ENCODE data around the gene SNX30.

Gene SNX30

GRCh38 chr9:112850840-112851239 lies 100.3 kb downstream of the SNX30 start:
- H3K9me3 ChIP-seq (ENCODE audit: control insufficient read depth, insufficient read depth, low read length): no peaks in the 10 kb centered on the region
- peaks cover 30% of the 10 kb centered on the region for H3K4me1 ChIP-seq (ENCODE audit: control insufficient read depth, insufficient read depth, low read length)
- no peak overlapping the region for H3K9ac ChIP-seq (ENCODE audit: low read depth, low read length)
- no peak overlapping the region for H3K4me3 ChIP-seq (ENCODE audit: low read depth, low read length)
- H3K27ac ChIP-seq (ENCODE audit: low read depth, low read length): no peak overlapping the region
- no peaks in the 10 kb centered on the region for H3K27me3 ChIP-seq (ENCODE audit: control insufficient read depth, insufficient read depth, low read length)
- H3K36me3 ChIP-seq (ENCODE audit: control insufficient read depth, insufficient read depth, low read length): peaks cover 10% of the 10 kb centered on the region

DNA sequence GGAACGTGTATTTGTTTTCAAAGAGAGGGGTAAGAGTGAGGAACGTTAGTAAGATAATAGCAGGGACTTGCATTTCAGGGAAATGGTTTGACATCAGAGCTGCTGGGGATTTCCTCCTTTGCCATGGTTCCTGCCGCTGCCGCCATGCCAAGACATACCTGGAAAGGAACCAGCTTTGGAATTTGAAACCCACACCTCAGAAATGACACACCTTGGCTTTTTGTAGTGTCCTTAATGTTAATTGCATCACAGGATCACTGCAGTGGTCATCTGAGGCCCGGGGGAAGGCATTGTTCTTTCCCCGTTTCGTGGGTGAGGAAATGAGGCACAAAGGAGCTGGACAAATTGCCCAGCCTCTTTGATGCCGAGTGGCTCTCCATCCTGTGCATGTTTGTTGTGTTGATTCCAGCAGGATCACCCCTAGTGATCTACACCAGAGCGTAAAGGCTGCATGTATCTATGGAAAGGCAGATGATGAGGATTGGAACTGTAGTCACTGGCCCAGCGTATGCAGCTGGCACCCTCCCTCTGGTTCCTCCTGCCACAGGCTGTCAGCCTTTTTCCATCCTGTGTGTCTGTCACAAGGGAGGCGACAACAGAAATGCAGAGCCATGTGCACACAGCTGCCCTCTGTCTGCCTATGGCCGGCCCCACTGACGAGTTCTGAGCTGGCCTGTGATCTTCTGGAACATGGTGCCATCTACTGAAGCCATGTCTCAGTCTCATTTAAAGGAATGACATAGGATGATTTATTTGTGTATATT lies 102.4 kb downstream of the SNX30 start:
- Histone ChIP-seq H3K4me3 (ENCODE audit: low read depth, low read length) (no peak overlapping the region), H3K9me3 (ENCODE audit: control insufficient read depth, insufficient read depth, low read length) (no peaks in the 10 kb centered on the region), H3K27me3 (ENCODE audit: control insufficient read depth, insufficient read depth, low read length) (no peaks in the 10 kb centered on the region), H3K27ac (ENCODE audit: low read depth, low read length) (no peak overlapping the region), H3K9ac (ENCODE audit: low read depth, low read length) (no peak overlapping the region), H3K36me3 (ENCODE audit: control insufficient read depth, insufficient read depth, low read length) (peaks cover 10% of the 10 kb centered on the region), H3K4me1 (ENCODE audit: control insufficient read depth, insufficient read depth, low read length) (peaks cover 14% of the 10 kb centered on the region)

- Histone ChIP-seq H3K27me3 (ENCODE audit: control insufficient read depth, insufficient read depth, low read length) (no peaks in the 10 kb centered on the region), H3K4me1 (ENCODE audit: control insufficient read depth, insufficient read depth, low read length) (peaks cover 3% of the 10 kb centered on the region; the same call in 1 of the 2 replicates), H3K9ac (ENCODE audit: low read depth, low read length) (no peak overlapping the region), H3K27ac (ENCODE audit: low read depth, low read length) (no peak overlapping the region), H3K36me3 (ENCODE audit: control insufficient read depth, insufficient read depth, low read length) (peaks cover 10% of the 10 kb centered on the region), H3K4me3 (ENCODE audit: low read depth, low read length) (no peak overlapping the region), H3K9me3 (ENCODE audit: control insufficient read depth, insufficient read depth, low read length) (no peaks in the 10 kb centered on the region)
These were observed 103.5 kb downstream of the SNX30 start for GRCh38 chr9:112853882-112854585.

DNA sequence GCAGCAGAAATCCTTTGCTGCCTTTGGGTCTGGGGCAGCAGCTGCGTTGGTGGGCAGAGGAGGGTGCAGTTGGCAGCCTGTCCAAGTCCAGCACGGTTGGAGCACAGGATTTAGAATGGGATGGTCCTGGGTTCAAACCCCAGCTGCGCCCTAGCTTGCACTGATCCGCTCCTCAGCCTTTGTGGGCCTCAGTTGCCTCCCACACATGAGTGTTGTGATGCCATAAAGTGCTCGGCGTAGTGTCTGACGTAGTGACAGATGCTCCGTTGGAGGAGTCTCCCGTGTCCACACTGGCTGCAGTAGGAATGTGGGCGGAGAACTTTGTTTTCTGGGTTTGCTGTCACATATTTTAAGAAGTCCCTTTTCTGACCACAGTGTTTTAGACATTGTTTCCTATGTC lies 104.1 kb downstream of the SNX30 start:
- Histone ChIP-seq H3K4me1 (ENCODE audit: control insufficient read depth, insufficient read depth, low read length) (no peaks in the 10 kb centered on the region), H3K36me3 (ENCODE audit: control insufficient read depth, insufficient read depth, low read length) (peaks cover 10% of the 10 kb centered on the region), H3K4me3 (ENCODE audit: low read depth, low read length) (no peak overlapping the region), H3K9me3 (ENCODE audit: control insufficient read depth, insufficient read depth, low read length) (no peaks in the 10 kb centered on the region), H3K27ac (ENCODE audit: low read depth, low read length) (no peak overlapping the region), H3K27me3 (ENCODE audit: control insufficient read depth, insufficient read depth, low read length) (no peaks in the 10 kb centered on the region), H3K9ac (ENCODE audit: low read depth, low read length) (no peak overlapping the region)

- peaks cover 10% of the 10 kb centered on the region for H3K36me3 ChIP-seq (ENCODE audit: control insufficient read depth, insufficient read depth, low read length)
- no peak overlapping the region for H3K9ac ChIP-seq (ENCODE audit: low read depth, low read length)
- no peaks in the 10 kb centered on the region for H3K4me1 ChIP-seq (ENCODE audit: control insufficient read depth, insufficient read depth, low read length)
- no peak overlapping the region for H3K4me3 ChIP-seq (ENCODE audit: low read depth, low read length)
- no peaks in the 10 kb centered on the region for H3K27me3 ChIP-seq (ENCODE audit: control insufficient read depth, insufficient read depth, low read length)
- H3K9me3 ChIP-seq (ENCODE audit: control insufficient read depth, insufficient read depth, low read length): no peaks in the 10 kb centered on the region
- H3K27ac ChIP-seq (ENCODE audit: low read depth, low read length): no peak overlapping the region
These were observed 105.6 kb downstream of the SNX30 start for GRCh38 chr9:112856200-112856599.

GRCh38 chr9:112856843-112857242 lies 106.3 kb downstream of the SNX30 start:
- Histone ChIP-seq H3K9ac (ENCODE audit: low read depth, low read length) (no peak overlapping the region), H3K27me3 (ENCODE audit: control insufficient read depth, insufficient read depth, low read length) (no peaks in the 10 kb centered on the region), H3K4me3 (ENCODE audit: low read depth, low read length) (no peak overlapping the region), H3K4me1 (ENCODE audit: control insufficient read depth, insufficient read depth, low read length) (no peaks in the 10 kb centered on the region), H3K9me3 (ENCODE audit: control insufficient read depth, insufficient read depth, low read length) (no peaks in the 10 kb centered on the region), H3K27ac (ENCODE audit: low read depth, low read length) (no peak overlapping the region), H3K36me3 (ENCODE audit: control insufficient read depth, insufficient read depth, low read length) (peaks cover 10% of the 10 kb centered on the region)

DNA sequence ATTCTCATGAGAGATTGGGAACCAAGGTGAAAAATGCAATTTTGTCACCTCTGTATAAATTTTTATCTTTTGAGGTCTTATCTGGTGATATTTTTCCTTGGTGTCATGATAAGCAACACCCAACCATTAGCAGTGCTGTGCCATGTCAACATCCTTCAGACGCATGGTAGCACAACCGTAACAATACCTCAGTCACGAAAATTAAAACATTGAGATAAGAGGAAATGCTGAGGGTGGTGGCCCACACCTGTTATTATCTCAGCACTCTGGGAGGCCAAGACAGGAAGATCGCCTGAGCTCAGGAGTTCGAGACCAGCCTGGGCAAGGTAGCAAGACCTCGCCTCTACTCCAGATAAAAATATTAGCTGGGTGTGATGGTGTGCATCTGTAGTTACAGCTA lies 107.4 kb downstream of the SNX30 start:
- Histone ChIP-seq H3K27me3 (ENCODE audit: control insufficient read depth, insufficient read depth, low read length) (no peaks in the 10 kb centered on the region), H3K36me3 (ENCODE audit: control insufficient read depth, insufficient read depth, low read length) (peaks cover 8% of the 10 kb centered on the region), H3K4me1 (ENCODE audit: control insufficient read depth, insufficient read depth, low read length) (no peaks in the 10 kb centered on the region), H3K27ac (ENCODE audit: low read depth, low read length) (no peak overlapping the region), H3K4me3 (ENCODE audit: low read depth, low read length) (no peak overlapping the region), H3K9ac (ENCODE audit: low read depth, low read length) (no peak overlapping the region), H3K9me3 (ENCODE audit: control insufficient read depth, insufficient read depth, low read length) (no peaks in the 10 kb centered on the region)

GRCh38 chr9:112858625-112859147 lies 108.1 kb downstream of the SNX30 start:
- Histone ChIP-seq H3K4me3 (ENCODE audit: low read depth, low read length) (no peak overlapping the region), H3K27me3 (ENCODE audit: control insufficient read depth, insufficient read depth, low read length) (no peaks in the 10 kb centered on the region), H3K4me1 (ENCODE audit: control insufficient read depth, insufficient read depth, low read length) (no peaks in the 10 kb centered on the region), H3K27ac (ENCODE audit: low read depth, low read length) (no peak overlapping the region), H3K9ac (ENCODE audit: low read depth, low read length) (no peak overlapping the region), H3K9me3 (ENCODE audit: control insufficient read depth, insufficient read depth, low read length) (no peaks in the 10 kb centered on the region), H3K36me3 (ENCODE audit: control insufficient read depth, insufficient read depth, low read length) (peaks cover 5% of the 10 kb centered on the region)

- H3K36me3 ChIP-seq (ENCODE audit: control insufficient read depth, insufficient read depth, low read length): peaks cover 4% of the 10 kb centered on the region; the same call in 1 of the 2 replicates
- H3K9ac ChIP-seq (ENCODE audit: low read depth, low read length): no peak overlapping the region
- H3K4me3 ChIP-seq (ENCODE audit: low read depth, low read length): no peak overlapping the region
- no peaks in the 10 kb centered on the region for H3K9me3 ChIP-seq (ENCODE audit: control insufficient read depth, insufficient read depth, low read length)
- H3K4me1 ChIP-seq (ENCODE audit: control insufficient read depth, insufficient read depth, low read length): no peaks in the 10 kb centered on the region
- H3K27ac ChIP-seq (ENCODE audit: low read depth, low read length): no peak overlapping the region
- H3K27me3 ChIP-seq (ENCODE audit: control insufficient read depth, insufficient read depth, low read length): no peaks in the 10 kb centered on the region
These were observed 109.9 kb downstream of the SNX30 start for GRCh38 chr9:112860451-112860850.

- H3K9ac ChIP-seq (ENCODE audit: low read depth, low read length): no peak overlapping the region
- peaks cover 4% of the 10 kb centered on the region; the same call in 1 of the 2 replicates for H3K36me3 ChIP-seq (ENCODE audit: control insufficient read depth, insufficient read depth, low read length)
- H3K9me3 ChIP-seq (ENCODE audit: control insufficient read depth, insufficient read depth, low read length): no peaks in the 10 kb centered on the region
- no peaks in the 10 kb centered on the region for H3K27me3 ChIP-seq (ENCODE audit: control insufficient read depth, insufficient read depth, low read length)
- H3K4me1 ChIP-seq (ENCODE audit: control insufficient read depth, insufficient read depth, low read length): no peaks in the 10 kb centered on the region
- no peak overlapping the region for H3K4me3 ChIP-seq (ENCODE audit: low read depth, low read length)
- H3K27ac ChIP-seq (ENCODE audit: low read depth, low read length): no peak overlapping the region
These were observed 110.6 kb downstream of the SNX30 start for GRCh38 chr9:112861155-112861554.
